Endothelial cell of umbilical vein (primary cell): ENCODE measurements around the gene CIB4. TPM values are rescaled to one million over a fixed set of nuclear protein-coding genes. Genes with fewer than 3 reads are reported as not detected.

ENCODE experiments used
- BruUV-seq: library from RNA; stranded (reverse); fragments of 400-500 nt; replicated peaks from 2 replicates; lab custom pipeline; 2021; lab: Mats Ljungman, UMichigan
- CTCF ChIA-PET: fragments of 300-600, 350-600 bp; sonication (Branson Sonifier 250); formaldehyde crosslinking; loops from one replicate; lab custom pipeline; 2021; ENCODE audit warnings: antibody characterized with exemption, inconsistent platforms; lab: Charles Lee
- POLR2A ChIA-PET: fragments of 300-600, 350-600 bp; sonication (Branson Sonifier 250); formaldehyde crosslinking; loops from one replicate; lab custom pipeline; 2021; ENCODE audit warnings: antibody characterized with exemption, inconsistent platforms; lab: Charles Lee
- DNase-seq: peaks from one replicate; pipeline ENCODE4 v3.0.0-alpha.2; 2011; ENCODE audit warnings: low read depth, low spot score
- FAIRE-seq: peaks from 2 replicates; lab custom pipeline; 2011; peaks lifted over from hg19 to GRCh38; lab: Jason Lieb, UNC
- H2AFZ ChIP-seq: 2 replicates; pipeline ENCODE4 v1.6.0; 2012; ENCODE audit warnings: low read depth, low read length, control low read depth, inconsistent platforms
- H3K27ac ChIP-seq: 2 replicates; pipeline ENCODE4 v1.5.1; 2011; ENCODE audit warnings: low read depth, mild to moderate bottlenecking, control low read depth, low read length, moderate library complexity; ENCODE audit not compliant: insufficient read depth
- H3K27me3 ChIP-seq, 2 experiments: 2 replicates each; pipeline versions ENCODE4 v1.6.0 to v1.6.1; 2011; ENCODE audit warnings: low read length in 2 of 2, mixed read lengths in 1 of 2; ENCODE audit not compliant: control insufficient read depth in 2 of 2, insufficient read depth in 2 of 2
- H3K36me3 ChIP-seq, 2 experiments: 2 replicates in 1 of 2; 3 replicates in 1 of 2; pipeline ENCODE4 v1.5.1; 2011; ENCODE audit warnings: low read length in 2 of 2, mild to moderate bottlenecking in 1 of 2, moderate library complexity in 1 of 2; ENCODE audit not compliant: control insufficient read depth in 2 of 2, insufficient read depth in 2 of 2; ENCODE audit errors: extremely low read depth in 1 of 2
- H3K4me1 ChIP-seq: 3 replicates; pipeline ENCODE4 v1.5.1; 2011; ENCODE audit warnings: mild to moderate bottlenecking, low read length; ENCODE audit not compliant: control insufficient read depth, insufficient read depth; ENCODE audit errors: extremely low read depth
- H3K4me2 ChIP-seq: 2 replicates; pipeline ENCODE4 v1.6.1; 2011; ENCODE audit warnings: low read length, control low read depth, mixed read lengths; ENCODE audit not compliant: insufficient read depth
- H3K4me3 ChIP-seq, 3 experiments: fragments of 200-600 bp in 1 of 3; sonication (generic), shearing (Covaris generic) in 1 of 3; replicated peaks in 1 of 3; 2 replicates each; pipeline ENCODE4 v1.5.1; 2011 to 2016; ENCODE audit warnings: control low read depth in 3 of 3, low read length in 3 of 3, mild to moderate bottlenecking in 2 of 3, inconsistent platforms in 1 of 3, low read depth in 1 of 3, moderate library complexity in 1 of 3; ENCODE audit not compliant: insufficient read depth in 1 of 3
- H3K79me2 ChIP-seq: 2 replicates; pipeline ENCODE4 v1.6.0; 2012; ENCODE audit warnings: low read length, inconsistent platforms; ENCODE audit not compliant: control insufficient read depth, insufficient read depth
- H3K9ac ChIP-seq: replicated peaks from 2 replicates; pipeline ENCODE3; 2011; ENCODE audit warnings: low read length, control low read depth; ENCODE audit not compliant: insufficient read depth; ENCODE audit errors: extremely low read depth
- H3K9me1 ChIP-seq: replicated peaks from 3 replicates; pipeline ENCODE4 v1.6.0; 2011; ENCODE audit warnings: mild to moderate bottlenecking, low read length; ENCODE audit not compliant: control insufficient read depth, insufficient read depth; ENCODE audit errors: extremely low read depth
- H3K9me3 ChIP-seq: replicated peaks from 2 replicates; pipeline ENCODE4 v1.5.1; 2012; ENCODE audit warnings: low read length, inconsistent platforms; ENCODE audit not compliant: control insufficient read depth, insufficient read depth
- H4K20me1 ChIP-seq: replicated peaks from 2 replicates; pipeline ENCODE3; 2011; ENCODE audit warnings: mild to moderate bottlenecking, low read length; ENCODE audit not compliant: control insufficient read depth, insufficient read depth; ENCODE audit errors: extremely low read depth
- CTCF ChIP-seq, 2 donors: IDR thresholded peaks; 1 replicate in 1 of 2; 2 replicates in 1 of 2; pipeline ENCODE4 v1.5.1; 2011; ENCODE audit warnings: low read length in 2 of 2, mild to moderate bottlenecking in 2 of 2, moderate library complexity in 2 of 2, control low read depth in 1 of 2, inconsistent platforms in 1 of 2, low read depth in 1 of 2; ENCODE audit not compliant: insufficient read depth in 1 of 2; ENCODE audit errors: extremely low read depth in 1 of 2
- EZH2 ChIP-seq: IDR thresholded peaks from 2 replicates; pipeline ENCODE4 v1.6.1; 2012; ENCODE audit warnings: borderline replicate concordance, low read depth, mild to moderate bottlenecking, moderate library complexity, low read length, inconsistent platforms; ENCODE audit not compliant: severe bottlenecking
- FOS ChIP-seq: IDR thresholded peaks from 2 replicates; pipeline ENCODE4 v1.6.1; 2011; ENCODE audit warnings: mild to moderate bottlenecking, low read length, moderate library complexity, borderline replicate concordance; ENCODE audit not compliant: insufficient read depth
- GATA2 ChIP-seq: IDR thresholded peaks from 2 replicates; pipeline ENCODE4 v1.7.0; 2011; ENCODE audit warnings: low read depth, mild to moderate bottlenecking, moderate library complexity, mixed read lengths, low read length; ENCODE audit not compliant: insufficient read length, insufficient read depth
- JUN ChIP-seq: IDR thresholded peaks from 2 replicates; pipeline ENCODE4 v1.6.1; 2011; ENCODE audit warnings: borderline replicate concordance, low read depth; ENCODE audit not compliant: insufficient read length, insufficient read depth
- MAX ChIP-seq: IDR thresholded peaks from 2 replicates; pipeline ENCODE4 v1.6.1; 2011; ENCODE audit not compliant: insufficient read depth, insufficient read length
- MYC ChIP-seq: IDR thresholded peaks from one replicate; pipeline ENCODE4 v1.6.1; 2011; ENCODE audit warnings: mild to moderate bottlenecking, low read depth, low read length
- POLR2A ChIP-seq: IDR thresholded peaks from 2 replicates; pipeline ENCODE4 v1.6.1; 2012; ENCODE audit warnings: low read depth, mild to moderate bottlenecking, control low read depth, low read length
- POLR2AphosphoS5 ChIP-seq: IDR thresholded peaks from 2 replicates; pipeline ENCODE4 v1.6.1; 2012; ENCODE audit warnings: low read depth, mild to moderate bottlenecking, control low read depth, low read length, moderate library complexity; ENCODE audit not compliant: insufficient read depth
- dilution Hi-C: fragments of 300-500 bp; cut with MboI; formaldehyde crosslinking; loops from one replicate; pipeline ENCODE4 v1.15.0; 2019; ENCODE audit warnings: low sequenced_read_pairs; ENCODE audit not compliant: extremely low pct_ligation_motif_present
- intact Hi-C: fragments of 100-400 bp; cut with micrococcal nuclease; formaldehyde crosslinking; loops from one replicate; pipeline ENCODE4 v1.10.0; 2022
- polyA plus RNA-seq, 4 experiments: library from polyadenylated mRNA; depleted of rRNA in 3 of 4; stranded (reverse) in 3 of 4; unstranded in 1 of 4; fragments of >200 nt; gene quantifications; 2 replicates each; pipeline versions ENCODE4 v1.2.1 to v1.2.3, GENCODE V29; 2011 to 2012; ENCODE audit warnings: missing spikeins in 1 of 4
- total RNA-seq: library from RNA; stranded (reverse); gene quantifications from 2 replicates; pipeline ENCODE4 v1.2.3, GENCODE V29; 2021

Gene CIB4
- total and polyA plus RNA-seq, 2 donors (not counting 3 experiments of a cell fraction or from before 2014, with no cell fraction given), result not detected

GRCh38 chr2:26613241-26614215 is 27.6 kb downstream of the CIB4 start:
- FAIRE-seq, result no peak
- Histone ChIP-seq H3K9me1 (no peaks in the 10 kb centered on the region), H3K9me3 (no peaks in the 10 kb centered on the region), H3K4me2 (no peak overlapping the region), H3K9ac (no peak overlapping the region), H3K27me3 (peaks cover 10 to 17% of the 10 kb centered on the region in 2 experiments), H3K79me2 (no peaks in the 10 kb centered on the region), H3K36me3 (no peaks in the 10 kb centered on the region), H3K27ac (no peak overlapping the region), H4K20me1 (no peaks in the 10 kb centered on the region), H2AFZ (no peak overlapping the region), H3K4me3 (no peak overlapping the region), H3K4me1 (no peaks in the 10 kb centered on the region)
- ChIA-PET POLR2A (interaction anchor here (0.6 kb wide), 1 partner anchor 213 kb away, joined by 3 read pairs; no protein-coding TSS in a partner anchor), CTCF (interaction anchor here (1.2 to 1.7 kb wide), 2 partner anchors 8 to 10 kb away, joined by 3 to 7 read pairs; no protein-coding TSS in a partner anchor)
- no peak for TF ChIP-seq JUN
- no peak for TF ChIP-seq MAX
- TF ChIP-seq EZH2, result no peak
- no peak for TF ChIP-seq POLR2A
- TF ChIP-seq MYC, result no peak
- no peak for TF ChIP-seq CTCF (IDR thresholded peaks at IDR 0.05; ENCODE audit: extremely low read depth in 1 of 2, insufficient read depth in 1 of 2, low read depth in 1 of 2, low read length in 2 of 2)
- no peak for TF ChIP-seq GATA2
- TF ChIP-seq FOS, result no peak
- no peak for TF ChIP-seq POLR2AphosphoS5
- dilution Hi-C loops, result no loop called here
- intact Hi-C loops, result no loop called here
- DNase-seq, result no peak
- no TSS peak for BruUV-seq
